Stimulated activated CD4-positive, alpha-beta T cell treated with anti-CD3 and anti-CD28 coated beads, TNF-alpha, amount 100 ng/mL, for 4 hours (primary cell): ENCODE measurements around the gene LTA.
A peak's percentile ranks its signal among the peaks of the same experiment; 100 is the strongest.

Source experiments
- DNase-seq, 3 experiments: peaks; one replicate each; pipeline ENCODE4 v3.0.0-alpha.2; 2020; ENCODE audit warnings: low read depth in 3 of 3

Gene LTA, protein sequence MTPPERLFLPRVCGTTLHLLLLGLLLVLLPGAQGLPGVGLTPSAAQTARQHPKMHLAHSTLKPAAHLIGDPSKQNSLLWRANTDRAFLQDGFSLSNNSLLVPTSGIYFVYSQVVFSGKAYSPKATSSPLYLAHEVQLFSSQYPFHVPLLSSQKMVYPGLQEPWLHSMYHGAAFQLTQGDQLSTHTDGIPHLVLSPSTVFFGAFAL

GRCh38 chr6:31572041-31572911, at the start of gene LTA:
TSS of gene LTA (plus strand) at chr6:31572289. CDS start at chr6:31572743, 454 bp downstream.
- peak in 1 of 3 experiments; percentile 62 for DNase-seq

- DNase-seq: no peak
Measured at GRCh38 chr6:31525553-31525931, 46.5 kb upstream of the LTA start.

- no peak for DNase-seq
Measured at GRCh38 chr6:31525932-31526591, 46.0 kb upstream of the LTA start.

- DNase-seq: no peak
Measured at GRCh38 chr6:31528307-31528777, 43.7 kb upstream of the LTA start.

- no peak for DNase-seq
Measured at GRCh38 chr6:31528821-31529328, 43.2 kb upstream of the LTA start, which contains the start of gene MCCD1. TSS of gene MCCD1 (plus strand) at chr6:31528962. CDS start at chr6:31529015, 53 bp downstream.

GRCh38 chr6:31529329-31530150, 42.5 kb upstream of the LTA start:
- no peak for DNase-seq

DNA sequence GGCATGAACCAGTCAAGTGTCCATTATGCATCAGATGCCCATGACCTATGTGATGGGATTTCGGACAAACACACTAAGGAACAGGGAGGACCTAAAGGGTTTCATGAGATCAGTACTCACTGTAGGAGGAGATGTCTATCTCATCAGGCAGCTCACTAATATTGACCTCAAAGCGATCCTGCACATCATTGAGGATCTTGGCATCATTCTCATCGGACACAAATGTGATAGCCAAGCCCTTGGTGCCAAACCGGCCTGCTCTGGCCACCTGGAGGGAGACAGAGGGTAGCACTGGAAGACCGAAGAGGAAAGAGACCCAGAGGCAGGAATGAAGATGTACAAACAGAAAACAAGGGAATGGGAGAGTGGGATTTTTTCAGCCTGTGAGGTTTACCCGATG, 41.4 kb upstream of the LTA start:
- no peak for DNase-seq

DNA sequence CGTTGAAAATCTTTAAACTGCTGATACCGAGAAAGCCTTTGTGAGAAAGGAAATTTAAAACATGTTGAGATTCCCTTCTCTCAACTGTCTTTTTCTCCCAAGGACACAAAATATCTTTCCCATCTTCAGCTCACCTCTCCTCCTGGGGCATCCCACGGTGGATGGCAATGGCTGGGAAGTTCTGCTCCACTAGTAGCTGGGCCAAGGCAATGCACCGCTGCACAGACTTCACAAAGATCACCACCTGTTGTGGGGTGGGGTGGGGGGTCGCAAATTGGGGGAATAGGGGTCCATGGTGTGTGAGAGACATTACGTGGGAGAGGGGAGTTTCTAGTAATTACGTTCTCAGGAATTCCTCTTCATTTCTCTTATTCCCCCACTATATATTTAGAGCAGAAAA, 40.9 kb upstream of the LTA start:
- DNase-seq: no peak

DNA sequence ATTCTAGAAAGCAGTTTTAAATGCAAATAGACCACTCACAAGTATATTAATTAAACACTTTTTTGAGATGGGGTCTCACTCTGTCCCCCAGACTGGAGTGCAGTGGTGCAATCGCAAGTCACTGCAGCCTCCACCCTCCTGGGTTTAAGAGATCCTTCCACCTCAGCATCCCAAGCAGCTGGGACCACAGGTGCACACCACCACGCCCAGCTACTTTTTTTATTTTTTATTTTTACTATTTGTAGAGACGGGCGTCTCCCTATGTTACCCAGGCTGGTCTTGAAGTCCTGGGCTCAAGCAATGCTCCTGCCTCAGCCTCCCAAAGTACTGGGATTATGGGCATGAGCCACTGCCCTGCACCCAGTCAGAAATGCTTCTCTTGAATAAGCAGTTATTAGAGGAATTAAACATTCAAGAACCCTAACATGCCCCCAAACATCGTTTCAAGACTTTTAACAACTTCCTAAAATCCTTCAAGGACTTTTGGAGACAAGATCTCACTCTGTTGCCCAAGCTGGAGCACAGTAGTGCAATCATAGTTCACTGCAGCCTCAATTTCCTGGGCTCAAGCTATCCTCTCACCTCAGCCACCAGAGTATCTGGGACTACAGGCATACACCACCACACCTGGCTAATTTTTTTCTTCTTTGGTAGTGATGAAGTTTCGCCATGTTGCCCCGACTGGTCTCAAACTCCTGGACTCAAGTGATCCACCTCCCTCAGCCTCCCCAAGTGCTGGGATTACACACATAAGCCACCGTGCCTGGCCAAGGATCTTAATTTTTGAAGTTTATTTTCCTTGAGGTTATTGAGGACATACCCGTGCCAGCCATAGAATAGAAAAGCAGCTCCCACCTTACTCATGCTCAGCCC, 40.1 kb upstream of the LTA start:
- DNase-seq: no peak

DNA sequence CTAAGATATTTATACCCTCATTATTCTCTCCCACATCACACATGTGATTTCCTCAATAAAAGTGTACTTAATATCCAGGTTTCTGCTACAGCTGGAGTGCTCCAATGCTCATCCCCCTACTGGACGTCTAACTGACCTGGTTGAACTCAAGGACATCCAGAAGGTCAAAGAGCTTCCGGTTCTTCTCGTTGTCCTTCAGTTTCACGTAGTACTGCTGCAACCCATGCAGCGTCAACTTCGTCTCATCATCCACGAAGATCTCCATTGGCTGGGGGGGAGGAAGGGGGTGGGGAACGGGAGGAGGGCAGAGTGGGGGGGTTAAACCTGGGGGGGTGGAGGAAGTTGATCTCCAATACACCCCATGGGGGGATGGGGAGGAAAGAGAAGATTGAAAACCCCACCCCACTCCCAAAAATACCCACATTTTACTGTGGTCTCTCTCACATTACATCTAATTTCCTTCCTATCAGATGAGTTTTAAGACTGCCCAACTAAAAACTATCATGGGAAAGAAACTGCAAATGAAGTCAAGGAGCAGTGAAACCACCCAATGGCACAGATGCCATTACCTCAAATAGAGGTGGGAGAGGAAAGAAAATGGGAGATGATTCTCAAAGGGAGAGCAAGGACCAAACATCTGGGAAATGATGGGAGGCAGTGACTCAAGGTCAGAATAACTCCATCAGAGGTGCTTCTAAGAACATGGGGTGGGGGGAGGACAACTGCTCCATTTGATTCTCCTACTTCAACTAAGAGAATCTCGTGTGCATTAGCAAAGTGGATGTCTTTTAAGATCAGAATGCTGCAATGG, 39.2 kb upstream of the LTA start:
- DNase-seq: no peak

DNA sequence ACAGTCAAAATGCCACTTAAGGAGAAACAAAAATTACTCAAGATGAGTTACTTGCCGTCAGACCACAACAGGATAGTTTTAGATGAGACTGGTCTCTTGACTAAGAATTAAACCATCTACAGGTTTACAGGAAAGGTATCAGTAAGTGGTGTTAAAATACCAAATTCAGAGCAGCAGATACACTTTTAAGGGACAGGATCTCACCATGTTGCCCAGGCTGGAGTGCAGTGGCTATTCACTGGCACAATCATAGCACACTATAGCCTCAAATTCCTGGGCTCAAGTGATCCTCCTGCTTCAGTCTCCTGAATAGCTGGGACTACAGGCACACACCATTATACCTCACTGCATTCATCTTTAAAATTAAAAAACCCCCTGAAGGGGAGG, 38.6 kb upstream of the LTA start:
- no peak for DNase-seq

DNA sequence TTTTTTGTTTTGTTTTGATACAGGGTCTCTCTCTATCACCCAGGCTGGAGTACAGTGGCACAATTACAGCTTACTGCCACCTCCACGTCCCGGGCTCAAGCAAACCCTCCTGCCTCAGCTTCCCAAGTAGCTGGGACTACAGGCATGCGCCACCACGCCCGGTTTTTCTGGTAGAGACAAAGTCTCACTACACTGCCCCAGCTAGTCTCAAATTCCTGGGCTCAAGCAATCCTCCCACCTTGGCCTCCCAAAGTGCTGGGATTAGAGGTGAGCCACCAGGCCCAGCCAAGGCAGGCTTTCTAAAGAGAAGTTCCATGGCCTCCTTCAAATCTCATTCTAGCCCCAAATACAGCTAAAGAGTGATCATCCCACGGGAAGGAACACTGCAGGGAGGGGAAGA, 38.1 kb upstream of the LTA start:
- no peak for DNase-seq

DNA sequence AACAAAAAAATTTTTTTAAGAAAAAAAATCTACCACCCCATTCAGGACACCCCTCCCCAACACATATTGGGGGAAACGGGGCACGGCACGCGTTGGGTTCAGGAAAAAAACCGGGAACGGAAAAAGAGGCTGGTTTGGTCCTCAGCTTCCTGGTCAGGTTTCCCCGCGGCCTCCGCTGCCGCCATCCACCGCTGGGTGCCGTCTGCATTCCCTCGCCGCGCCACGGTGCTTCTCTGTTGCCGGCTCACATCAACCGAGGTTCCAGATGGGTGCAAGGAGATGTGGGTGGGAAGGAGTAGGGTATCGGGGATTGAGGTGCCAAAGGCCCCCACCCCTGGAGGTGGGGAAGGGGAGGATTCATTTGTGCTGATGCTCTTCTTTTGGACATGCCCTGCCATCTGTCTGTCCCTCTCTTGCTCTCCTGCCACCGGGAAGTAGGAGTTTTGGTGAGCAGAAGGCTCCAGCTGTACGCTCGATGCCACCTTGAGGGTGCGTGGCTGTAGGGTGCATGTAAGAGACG, 37.5 kb upstream of the LTA start:
- DNase-seq: no peak

- DNase-seq: no peak
Measured at GRCh38 chr6:31535538-31536324, 36.4 kb upstream of the LTA start.

GRCh38 chr6:31538805-31539400, 33.2 kb upstream of the LTA start:
- DNase-seq: no peak

- DNase-seq: no peak
Measured at GRCh38 chr6:31540640-31541039, 31.4 kb upstream of the LTA start.

- DNase-seq: no peak
Measured at GRCh38 chr6:31541059-31541657, 30.9 kb upstream of the LTA start.
